HG03354 (cell line): ENCODE measurements around the gene TAS1R1.

Experiments used
- ATAC-seq: cut with Tn5 transposase; IDR thresholded peaks from one replicate; pipeline ENCODE4 v1.9.1; 2021; ENCODE audit warnings: mild to moderate bottlenecking; ENCODE audit not compliant: unreplicated experiment, poor library complexity, severe bottlenecking

Gene TAS1R1

DNA sequence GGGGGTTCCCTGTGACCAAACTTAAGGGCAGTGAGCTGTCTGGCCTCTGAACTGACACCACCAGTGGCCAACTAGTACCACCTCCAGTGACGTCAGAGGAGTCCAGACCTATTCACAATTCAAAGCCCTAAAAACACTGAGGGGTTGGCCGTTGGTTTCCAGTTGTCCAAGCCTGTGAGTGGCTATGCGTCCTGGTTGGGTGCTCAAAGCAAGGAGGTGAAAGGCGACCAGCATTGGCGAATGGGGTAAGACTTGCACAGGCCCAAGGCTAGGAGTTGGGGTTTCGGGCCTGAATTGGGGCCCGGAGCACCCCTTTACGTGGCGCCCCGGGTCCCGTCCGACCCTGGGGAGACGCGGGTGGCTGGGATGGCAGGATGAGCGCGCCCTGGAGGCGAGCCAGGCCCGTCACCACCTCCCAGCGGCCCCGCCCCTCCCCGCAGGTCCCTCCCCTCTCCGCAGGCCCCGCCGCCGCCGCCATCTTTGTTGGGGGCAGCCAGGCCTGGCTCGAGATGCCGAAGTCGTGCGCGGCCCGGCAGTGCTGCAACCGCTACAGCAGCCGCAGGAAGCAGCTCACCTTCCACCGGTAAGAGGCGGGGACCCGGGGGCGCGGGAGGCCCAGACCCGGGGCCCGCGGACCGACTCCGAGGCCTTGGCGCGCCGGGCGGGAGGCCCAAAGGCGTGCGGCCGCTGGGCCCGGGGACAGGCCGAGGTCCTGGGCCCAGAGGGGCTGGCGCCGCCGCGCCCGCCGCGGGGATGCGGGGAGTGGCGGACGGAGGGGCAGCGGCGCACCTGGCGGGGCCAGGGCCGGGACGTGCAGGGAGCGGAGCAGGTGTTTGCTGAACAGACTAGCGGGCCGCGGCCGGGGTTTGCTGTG is 69.8 kb downstream of the TAS1R1 start, which contains the start of gene THAP3:
TSS of gene THAP3 (plus strand) at position 159 of the 874 bp plus-strand sequence. CDS start at position 510, 351 bp downstream.
- ATAC-seq: peak; percentile 89

DNA sequence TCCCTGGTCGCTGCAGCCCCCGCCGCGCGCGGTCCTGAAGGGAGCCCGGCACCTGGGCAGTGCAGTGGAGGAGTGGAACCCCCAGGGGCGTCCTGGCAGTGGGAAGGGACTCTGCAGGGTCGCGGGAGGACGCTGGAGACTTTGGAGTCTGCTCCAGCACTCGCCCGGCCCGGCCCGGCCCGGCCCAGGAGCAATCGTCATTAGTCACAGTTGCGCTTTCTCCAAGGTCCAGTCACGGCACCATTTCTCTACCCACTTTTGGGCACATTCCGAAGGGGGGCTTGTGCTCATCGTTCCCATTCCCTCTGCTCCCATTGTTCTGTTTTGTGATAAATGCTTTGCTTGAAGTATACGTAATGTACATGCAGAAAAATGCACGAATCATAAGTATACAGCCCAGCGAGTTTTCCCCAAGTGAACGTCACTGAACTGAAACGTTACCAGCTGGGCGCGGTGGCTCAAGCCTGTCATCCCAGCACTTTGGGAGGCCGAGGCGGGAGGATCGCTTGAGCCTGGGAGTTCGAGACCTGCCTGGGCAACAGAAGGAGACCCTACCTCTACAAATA is 70.6 kb downstream of the TAS1R1 start:
- ATAC-seq: peak; percentile 52

DNA sequence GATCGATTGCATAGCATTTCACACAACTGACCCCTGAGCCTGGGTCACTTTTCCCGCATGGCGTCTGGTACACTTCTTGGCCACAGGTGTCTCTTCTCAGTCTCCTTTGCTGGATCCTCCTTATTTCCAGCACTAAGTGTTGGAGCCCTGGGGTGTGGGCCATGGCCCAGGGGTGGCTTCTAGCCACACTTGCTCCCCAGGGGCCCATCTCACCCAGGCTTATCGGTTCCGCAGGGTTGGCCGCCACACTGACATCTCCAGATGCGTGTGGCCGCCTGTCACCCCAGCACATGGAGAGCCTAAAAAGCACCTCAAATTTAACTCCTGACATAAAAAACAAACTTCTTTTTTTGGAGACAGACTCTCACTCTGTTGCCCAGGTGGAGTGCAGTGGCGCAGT is 71.9 kb downstream of the TAS1R1 start:
- ATAC-seq: no peak

DNA sequence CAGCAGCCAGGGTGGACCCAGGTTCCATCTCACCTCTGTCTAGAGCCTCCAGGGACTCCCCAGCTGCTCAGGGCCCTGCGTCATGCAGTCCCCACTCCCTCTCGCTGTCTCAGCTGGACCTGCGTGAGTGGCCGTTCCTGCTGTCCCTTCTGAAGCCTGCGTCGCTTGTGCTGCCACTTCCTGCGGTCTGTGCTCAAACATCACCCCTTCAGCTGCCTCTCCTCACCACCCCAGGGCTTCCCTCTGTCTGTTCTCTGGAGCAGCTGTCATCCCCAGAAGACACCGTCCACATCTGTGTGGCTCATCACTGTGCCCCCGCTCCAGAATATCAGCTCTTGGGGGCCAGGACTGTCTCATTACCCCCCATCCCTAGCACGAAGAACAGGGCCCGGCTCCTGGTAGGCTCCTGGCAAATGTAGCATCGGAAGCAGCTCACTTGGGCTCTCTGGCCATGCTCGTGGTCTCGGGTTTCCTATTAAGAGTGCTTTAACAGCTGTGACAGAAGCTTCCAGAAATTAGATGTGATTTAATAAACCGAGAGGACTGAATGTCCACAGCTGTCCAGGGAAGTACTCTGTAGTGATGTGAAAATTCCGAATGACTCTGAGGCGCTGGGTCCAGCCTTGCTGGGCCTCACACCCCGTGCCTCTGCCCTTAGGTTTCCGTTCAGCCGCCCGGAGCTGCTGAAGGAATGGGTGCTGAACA is 72.9 kb downstream of the TAS1R1 start:
- no peak for ATAC-seq

DNA sequence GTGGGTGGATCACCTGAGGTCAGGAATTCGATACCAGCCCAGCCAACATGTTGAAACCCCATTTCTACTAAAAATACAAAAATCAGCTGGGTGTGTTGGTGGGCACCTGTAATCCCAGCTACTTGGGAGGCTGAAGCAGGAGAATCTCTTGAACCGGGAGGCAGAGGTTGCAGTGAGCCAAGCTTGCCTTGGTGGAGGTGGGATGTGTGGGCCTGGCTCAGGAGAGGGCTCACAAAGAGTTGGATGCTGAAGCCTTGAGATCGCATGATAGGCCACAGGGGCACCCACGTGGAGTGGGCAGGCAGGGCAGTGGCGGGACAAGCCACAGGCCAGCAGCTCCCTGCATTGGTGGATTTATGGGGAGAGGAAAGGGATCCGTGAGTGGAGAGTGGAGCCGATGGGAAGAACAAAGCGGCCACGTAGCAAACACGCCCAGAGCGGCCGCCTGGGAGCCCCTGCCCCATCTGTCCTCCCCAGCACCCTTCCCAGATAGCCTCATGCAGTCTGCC is 73.9 kb downstream of the TAS1R1 start:
- no peak for ATAC-seq
